Right lobe of liver (tissue), 4 donors: Measurements from ENCODE around the gene MEIKIN.

ENCODE experiments used
- CTCF ChIP-seq, 4 donors: fragments of 200-600 bp in 3 of 4; fragments of 450-650 bp in 1 of 4; IDR thresholded peaks; one replicate each; pipeline versions ENCODE4 v1.5.1 to v1.8.0; 2016 to 2022; ENCODE audit warnings: antibody characterized with exemption in 4 of 4, mild to moderate bottlenecking in 2 of 4
- POLR2A ChIP-seq: fragments of 450-650 bp; IDR thresholded peaks from one replicate; pipeline ENCODE4 v1.6.1; 2017; ENCODE audit warnings: antibody characterized with exemption, mild to moderate bottlenecking
- donor health status: DM: no; HTN: no; CAD: no.
- donor health status: DM: no; HTN: no; CAD: no.
- donor health status: DM: no; HTN: yes; CAD: no.

DNA sequence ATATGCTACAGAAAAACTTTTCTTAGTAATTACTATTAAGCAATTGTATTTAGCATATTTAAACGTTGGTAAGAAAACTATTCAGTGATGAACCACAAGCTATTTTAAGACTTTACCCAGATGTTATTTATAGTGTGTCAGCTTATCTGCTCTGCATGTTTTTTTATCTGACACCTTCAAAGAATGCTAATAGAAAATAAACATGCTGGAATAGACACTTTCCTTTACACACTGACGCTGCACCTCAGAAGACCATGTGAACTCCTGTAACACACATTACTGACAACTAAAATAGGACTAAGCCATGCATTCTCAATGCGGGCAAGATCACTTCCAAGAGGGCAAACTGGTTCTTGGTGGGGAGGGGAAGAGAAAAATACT is 187.0 kb downstream of the MEIKIN start:
- TF ChIP-seq CTCF (IDR thresholded peaks at IDR 0.05) (no peak), POLR2A (no peak)
